Mesenchymal stem cell (in vitro differentiated cells and primary cell): ENCODE data around the gene NQO1.

Experiments
- DNase-seq: peaks from one replicate; pipeline ENCODE4 v3.0.0-alpha.2; 2013
- H2AFZ ChIP-seq: one replicate; pipeline ENCODE4 v1.6.1; 2013; ENCODE audit warnings: low read depth, mild to moderate bottlenecking, control low read depth, inconsistent platforms, low read length, moderate library complexity
- H2AK5ac ChIP-seq: 2 replicates; pipeline ENCODE4 v1.6.1; 2013; ENCODE audit warnings: low read length, moderate library complexity, mild to moderate bottlenecking, inconsistent platforms; ENCODE audit not compliant: severe bottlenecking
- H2BK120ac ChIP-seq: one replicate; pipeline ENCODE4 v1.6.1; 2013; ENCODE audit warnings: low read depth, mild to moderate bottlenecking, inconsistent platforms, low read length, moderate library complexity
- H2BK12ac ChIP-seq, 2 experiments: one replicate each; pipeline ENCODE4 v1.6.1; 2013; ENCODE audit warnings: inconsistent platforms in 2 of 2, low read length in 2 of 2, mild to moderate bottlenecking in 2 of 2, moderate library complexity in 2 of 2, control low read depth in 1 of 2
- H2BK15ac ChIP-seq: one replicate; pipeline ENCODE4 v1.6.1; 2013; ENCODE audit warnings: mild to moderate bottlenecking, low read depth, inconsistent platforms; ENCODE audit not compliant: poor library complexity, severe bottlenecking
- H2BK5ac ChIP-seq: 2 replicates; pipeline ENCODE4 v1.6.1; 2013; ENCODE audit warnings: low read depth, mild to moderate bottlenecking, low read length, control low read depth, inconsistent platforms; ENCODE audit not compliant: poor library complexity, severe bottlenecking
- H3K14ac ChIP-seq, 2 experiments: one replicate each; pipeline ENCODE4 v1.6.1; 2013; ENCODE audit warnings: inconsistent platforms in 2 of 2, low read length in 2 of 2, control low read depth in 1 of 2, mild to moderate bottlenecking in 1 of 2, moderate library complexity in 1 of 2
- H3K18ac ChIP-seq, 2 experiments: one replicate each; pipeline ENCODE4 v1.6.1; 2013; ENCODE audit warnings: inconsistent platforms in 2 of 2, low read length in 2 of 2, control low read depth in 1 of 2, low read depth in 1 of 2, mild to moderate bottlenecking in 1 of 2
- H3K23ac ChIP-seq, 2 experiments: one replicate each; pipeline ENCODE4 v1.6.1; 2013; ENCODE audit warnings: inconsistent platforms in 2 of 2, low read length in 2 of 2, mild to moderate bottlenecking in 2 of 2, moderate library complexity in 2 of 2, control low read depth in 1 of 2
- H3K27ac ChIP-seq: 2 replicates; pipeline ENCODE4 v1.5.1; 2013; ENCODE audit warnings: mild to moderate bottlenecking, moderate library complexity, low read length, control low read depth, inconsistent platforms; ENCODE audit not compliant: poor library complexity, severe bottlenecking
- H3K27me3 ChIP-seq, 2 experiments: 2 replicates each; pipeline versions ENCODE4 v1.6.1 to v1.7.0; 2013; ENCODE audit warnings: low read length in 2 of 2, mild to moderate bottlenecking in 2 of 2, moderate library complexity in 2 of 2, control low read depth in 1 of 2, inconsistent platforms in 1 of 2; ENCODE audit not compliant: control insufficient read depth in 1 of 2, insufficient read depth in 1 of 2
- H3K36me3 ChIP-seq, 2 experiments: 2 replicates each; pipeline versions ENCODE4 v1.6.1 to v1.7.0; 2013; ENCODE audit warnings: low read length in 2 of 2, control low read depth in 1 of 2, inconsistent platforms in 1 of 2, low read depth in 1 of 2, mild to moderate bottlenecking in 1 of 2; ENCODE audit not compliant: insufficient read depth in 2 of 2, control insufficient read depth in 1 of 2
- H3K4ac ChIP-seq, 2 experiments: one replicate each; pipeline ENCODE4 v1.6.1; 2013; ENCODE audit warnings: inconsistent platforms in 2 of 2, low read length in 2 of 2, mild to moderate bottlenecking in 2 of 2, moderate library complexity in 2 of 2, control low read depth in 1 of 2, low read depth in 1 of 2
- H3K4me1 ChIP-seq: 2 replicates; pipeline ENCODE4 v1.6.1; 2013; ENCODE audit warnings: low read depth, low read length, control low read depth; ENCODE audit not compliant: control insufficient read depth, insufficient read depth
- H3K4me2 ChIP-seq: 2 replicates; pipeline ENCODE4 v1.6.1; 2013; ENCODE audit warnings: low read length, mild to moderate bottlenecking, inconsistent platforms; ENCODE audit not compliant: poor library complexity, severe bottlenecking
- H3K4me3 ChIP-seq, 2 experiments: 2 replicates each; pipeline versions ENCODE4 v1.5.1 to v1.7.0; 2013; ENCODE audit warnings: low read length in 2 of 2, mild to moderate bottlenecking in 2 of 2, control low read depth in 1 of 2, low read depth in 1 of 2; ENCODE audit not compliant: insufficient read depth in 1 of 2
- H3K79me1 ChIP-seq: replicated peaks from 2 replicates; pipeline ENCODE4 v1.6.1; 2013; ENCODE audit warnings: mild to moderate bottlenecking, control low read depth, low read length, inconsistent platforms; ENCODE audit not compliant: poor library complexity, severe bottlenecking
- H3K9ac ChIP-seq: 2 replicates; pipeline ENCODE4 v1.7.0; 2013; ENCODE audit warnings: mild to moderate bottlenecking, low read length, moderate library complexity
- H3K9me3 ChIP-seq: 2 replicates; pipeline ENCODE4 v1.7.0; 2013; ENCODE audit warnings: mild to moderate bottlenecking, low read length; ENCODE audit not compliant: control insufficient read depth
- H4K8ac ChIP-seq: one replicate; pipeline ENCODE4 v1.6.1; 2013; ENCODE audit warnings: inconsistent platforms, mild to moderate bottlenecking, low read length, moderate library complexity
- H4K91ac ChIP-seq: one replicate; pipeline ENCODE4 v1.6.1; 2013; ENCODE audit warnings: mild to moderate bottlenecking, low read length, inconsistent platforms
- WGBS: methylation state at CpG from one replicate; pipeline ENCODE4 v1.1.7; 2013; ENCODE audit warnings: mixed read lengths; 5-methylcytosine and 5-hydroxymethylcytosine counted together

NQO1 gene

DNA sequence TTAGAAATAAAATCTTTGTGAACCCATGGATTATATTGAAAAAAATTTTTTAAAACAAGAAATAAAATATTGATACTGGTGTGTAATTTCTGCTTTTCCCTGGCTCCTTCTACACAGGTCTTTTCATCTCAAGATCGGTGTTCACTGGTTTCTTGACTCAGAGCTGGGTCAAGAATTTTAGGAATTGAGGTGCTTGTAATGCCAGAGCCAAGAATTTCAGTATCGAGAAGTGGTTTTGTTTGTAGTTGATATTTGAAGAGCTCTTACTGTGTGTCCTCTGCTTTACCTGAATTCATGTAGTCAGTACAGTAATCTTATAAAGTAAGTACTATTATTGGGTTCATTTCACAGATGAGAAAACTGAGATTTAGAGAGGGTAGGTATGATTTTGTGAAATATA, 43.0 kb upstream of the NQO1 start:
- DNase-seq, result no peak
- Histone ChIP-seq H2BK15ac (no peak overlapping the region), H4K91ac (no peak overlapping the region), H2BK5ac (no peak overlapping the region), H3K27me3 (no peaks in the 10 kb centered on the region), H3K79me1 (peaks cover 38% of the 10 kb centered on the region), H2AK5ac (no peak overlapping the region), H3K9ac (no peak overlapping the region), H4K8ac (no peak overlapping the region), H3K36me3 (peaks cover 0 to 10% of the 10 kb centered on the region in 2 experiments), H3K23ac (no peak overlapping the region), H2AFZ (no peak overlapping the region), H3K4me3 (no peak overlapping the region), H3K18ac (no peak overlapping the region), H3K27ac (no peak overlapping the region), H3K4me2 (no peak overlapping the region), H3K14ac (no peak overlapping the region), H2BK12ac (no peak overlapping the region), H3K4me1 (peaks cover 3% of the 10 kb centered on the region), H3K9me3 (no peaks in the 10 kb centered on the region), H3K4ac (no peak overlapping the region), H2BK120ac (no peak overlapping the region)
- WGBS, result 44% methylated on average over 2 of the region's 2 CpGs

GRCh38 chr16:69768666-69769065, 42.3 kb upstream of the NQO1 start:
- Histone ChIP-seq H2BK120ac (no peak overlapping the region), H3K27ac (no peak overlapping the region), H2AFZ (no peak overlapping the region), H2BK12ac (no peak overlapping the region), H3K27me3 (no peaks in the 10 kb centered on the region), H3K36me3 (peaks cover 0 to 10% of the 10 kb centered on the region in 2 experiments), H3K79me1 (peaks cover 36% of the 10 kb centered on the region), H3K4me2 (no peak overlapping the region), H2AK5ac (no peak overlapping the region), H2BK5ac (no peak overlapping the region), H3K4me3 (no peak overlapping the region), H4K8ac (no peak overlapping the region), H3K9ac (no peak overlapping the region), H3K18ac (no peak overlapping the region), H4K91ac (no peak overlapping the region), H3K14ac (no peak overlapping the region), H2BK15ac (no peak overlapping the region), H3K23ac (no peak overlapping the region), H3K9me3 (no peaks in the 10 kb centered on the region), H3K4me1 (peaks cover 3% of the 10 kb centered on the region), H3K4ac (no peak overlapping the region)
- no peak for DNase-seq
- WGBS, result 89% methylated on average over 6 of the region's 6 CpGs

GRCh38 chr16:69767459-69768229, 41.3 kb upstream of the NQO1 start:
- no peaks in the 10 kb centered on the region for H3K27me3 ChIP-seq
- no peak overlapping the region for H3K4me2 ChIP-seq
- peaks cover 3% of the 10 kb centered on the region for H3K4me1 ChIP-seq
- H3K23ac ChIP-seq, result no peak overlapping the region
- H3K4ac ChIP-seq, result no peak overlapping the region
- peaks cover 0 to 10% of the 10 kb centered on the region in 2 experiments for H3K36me3 ChIP-seq
- DNase-seq, result no peak
- H2BK120ac ChIP-seq, result no peak overlapping the region
- WGBS, result 92% methylated on average over 4 of the region's 5 CpGs
- no peak overlapping the region for H2AK5ac ChIP-seq
- no peak overlapping the region for H3K27ac ChIP-seq
- H2AFZ ChIP-seq, result no peak overlapping the region
- no peak overlapping the region for H3K4me3 ChIP-seq
- H2BK5ac ChIP-seq, result no peak overlapping the region
- no peak overlapping the region for H2BK15ac ChIP-seq
- no peak overlapping the region for H4K8ac ChIP-seq
- H3K9ac ChIP-seq, result no peak overlapping the region
- H4K91ac ChIP-seq, result no peak overlapping the region
- no peak overlapping the region for H2BK12ac ChIP-seq
- H3K79me1 ChIP-seq, result peaks cover 33% of the 10 kb centered on the region
- no peak overlapping the region for H3K14ac ChIP-seq
- no peak overlapping the region for H3K18ac ChIP-seq
- no peaks in the 10 kb centered on the region for H3K9me3 ChIP-seq

- H3K4me3 ChIP-seq, result peak overlapping the region in 1 of 2 experiments; percentile 96
- H3K79me1 ChIP-seq, result peaks cover 15% of the 10 kb centered on the region
- H3K14ac ChIP-seq, result no peak overlapping the region
- peaks cover 2% of the 10 kb centered on the region for H3K4me1 ChIP-seq
- no peak overlapping the region for H3K4me2 ChIP-seq
- H2AK5ac ChIP-seq, result no peak overlapping the region
- H2BK12ac ChIP-seq, result no peak overlapping the region
- H3K4ac ChIP-seq, result no peak overlapping the region
- no peak overlapping the region for H2AFZ ChIP-seq
- 94% methylated on average over 4 of the region's 5 CpGs for WGBS
- H3K23ac ChIP-seq, result no peak overlapping the region
- no peak for DNase-seq
- no peak overlapping the region for H2BK120ac ChIP-seq
- no peak overlapping the region for H3K27ac ChIP-seq
- no peak overlapping the region for H3K18ac ChIP-seq
- no peak overlapping the region for H4K8ac ChIP-seq
- peak overlapping the region; percentile 99 for H3K9ac ChIP-seq
- H3K9me3 ChIP-seq, result no peaks in the 10 kb centered on the region
- no peak overlapping the region for H2BK5ac ChIP-seq
- no peaks in the 10 kb centered on the region for H3K27me3 ChIP-seq
- H3K36me3 ChIP-seq, result peaks cover 0 to 10% of the 10 kb centered on the region in 2 experiments
- no peak overlapping the region for H4K91ac ChIP-seq
- H2BK15ac ChIP-seq, result no peak overlapping the region
Measured at GRCh38 chr16:69763599-69763942, 37.2 kb upstream of the NQO1 start.
